GM19023 (cell line): ENCODE data around the gene ABCA1.
"Not testable (repeated sequence)": the region's sequence is repeated elsewhere in the genome, so short reads cannot be mapped to it uniquely, and the experiment has no call there.

Experiments used
- ATAC-seq: cut with Tn5 transposase; IDR thresholded peaks from one replicate; pipeline ENCODE4 v1.9.1; 2021; ENCODE audit warnings: mild to moderate bottlenecking, moderate library complexity; ENCODE audit not compliant: unreplicated experiment

ABCA1 gene, protein sequence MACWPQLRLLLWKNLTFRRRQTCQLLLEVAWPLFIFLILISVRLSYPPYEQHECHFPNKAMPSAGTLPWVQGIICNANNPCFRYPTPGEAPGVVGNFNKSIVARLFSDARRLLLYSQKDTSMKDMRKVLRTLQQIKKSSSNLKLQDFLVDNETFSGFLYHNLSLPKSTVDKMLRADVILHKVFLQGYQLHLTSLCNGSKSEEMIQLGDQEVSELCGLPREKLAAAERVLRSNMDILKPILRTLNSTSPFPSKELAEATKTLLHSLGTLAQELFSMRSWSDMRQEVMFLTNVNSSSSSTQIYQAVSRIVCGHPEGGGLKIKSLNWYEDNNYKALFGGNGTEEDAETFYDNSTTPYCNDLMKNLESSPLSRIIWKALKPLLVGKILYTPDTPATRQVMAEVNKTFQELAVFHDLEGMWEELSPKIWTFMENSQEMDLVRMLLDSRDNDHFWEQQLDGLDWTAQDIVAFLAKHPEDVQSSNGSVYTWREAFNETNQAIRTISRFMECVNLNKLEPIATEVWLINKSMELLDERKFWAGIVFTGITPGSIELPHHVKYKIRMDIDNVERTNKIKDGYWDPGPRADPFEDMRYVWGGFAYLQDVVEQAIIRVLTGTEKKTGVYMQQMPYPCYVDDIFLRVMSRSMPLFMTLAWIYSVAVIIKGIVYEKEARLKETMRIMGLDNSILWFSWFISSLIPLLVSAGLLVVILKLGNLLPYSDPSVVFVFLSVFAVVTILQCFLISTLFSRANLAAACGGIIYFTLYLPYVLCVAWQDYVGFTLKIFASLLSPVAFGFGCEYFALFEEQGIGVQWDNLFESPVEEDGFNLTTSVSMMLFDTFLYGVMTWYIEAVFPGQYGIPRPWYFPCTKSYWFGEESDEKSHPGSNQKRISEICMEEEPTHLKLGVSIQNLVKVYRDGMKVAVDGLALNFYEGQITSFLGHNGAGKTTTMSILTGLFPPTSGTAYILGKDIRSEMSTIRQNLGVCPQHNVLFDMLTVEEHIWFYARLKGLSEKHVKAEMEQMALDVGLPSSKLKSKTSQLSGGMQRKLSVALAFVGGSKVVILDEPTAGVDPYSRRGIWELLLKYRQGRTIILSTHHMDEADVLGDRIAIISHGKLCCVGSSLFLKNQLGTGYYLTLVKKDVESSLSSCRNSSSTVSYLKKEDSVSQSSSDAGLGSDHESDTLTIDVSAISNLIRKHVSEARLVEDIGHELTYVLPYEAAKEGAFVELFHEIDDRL (N-terminal part only)

DNA sequence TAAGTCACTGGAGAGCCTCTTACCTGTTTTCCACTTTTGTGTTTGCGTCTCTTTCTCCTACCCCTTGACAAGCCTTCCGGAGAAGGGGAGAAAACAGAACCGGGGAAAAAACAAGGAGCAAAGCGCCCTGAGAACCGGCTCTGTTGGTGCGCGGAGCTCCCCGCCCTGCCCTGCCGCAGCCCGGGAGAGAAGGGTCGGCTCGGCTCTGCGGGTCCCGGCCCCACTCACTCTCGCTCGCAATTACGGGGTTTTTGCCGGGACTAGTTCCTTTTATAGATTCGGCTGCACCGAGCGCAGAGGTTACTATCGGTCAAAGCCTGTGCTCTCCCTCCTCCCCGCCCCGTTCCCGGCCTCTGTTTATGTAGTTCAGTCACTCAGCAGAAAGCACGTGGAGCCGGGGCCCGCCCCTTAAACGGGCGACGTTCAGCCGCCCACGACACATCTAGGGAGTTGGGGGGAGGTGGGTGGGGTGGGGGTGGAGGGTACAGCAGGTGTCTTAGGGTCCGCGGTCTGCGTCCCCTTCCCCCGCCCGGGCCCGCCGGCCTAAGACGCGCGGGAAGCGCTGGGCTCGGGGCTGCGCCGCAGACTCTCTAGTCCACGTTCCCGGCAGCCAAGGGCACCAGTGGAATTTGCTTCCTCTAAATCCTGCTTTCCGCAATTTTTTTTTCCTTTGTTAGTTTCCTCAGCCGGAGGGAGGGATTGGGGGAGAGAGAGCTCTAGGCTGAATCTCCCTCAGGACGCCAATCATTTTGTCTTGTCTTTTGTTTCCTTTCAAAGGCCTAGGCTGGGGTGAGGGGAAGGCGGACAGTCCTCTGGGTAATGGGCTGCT, at the start of gene ABCA1:
Gene ABCA1 (minus strand): TSS at position 244 of the 829 bp plus-strand sequence. CDS start 24,476 bp downstream, outside the sequence.
- peak; percentile 37 for ATAC-seq

- ATAC-seq: no peak
Measured at GRCh38 chr9:104977580-104977979, 49.6 kb upstream of the ABCA1 start.

GRCh38 chr9:104977168-104977567, 49.2 kb upstream of the ABCA1 start:
- no peak for ATAC-seq

GRCh38 chr9:104975966-104976595, 48.1 kb upstream of the ABCA1 start:
- not testable (repeated sequence) for ATAC-seq

DNA sequence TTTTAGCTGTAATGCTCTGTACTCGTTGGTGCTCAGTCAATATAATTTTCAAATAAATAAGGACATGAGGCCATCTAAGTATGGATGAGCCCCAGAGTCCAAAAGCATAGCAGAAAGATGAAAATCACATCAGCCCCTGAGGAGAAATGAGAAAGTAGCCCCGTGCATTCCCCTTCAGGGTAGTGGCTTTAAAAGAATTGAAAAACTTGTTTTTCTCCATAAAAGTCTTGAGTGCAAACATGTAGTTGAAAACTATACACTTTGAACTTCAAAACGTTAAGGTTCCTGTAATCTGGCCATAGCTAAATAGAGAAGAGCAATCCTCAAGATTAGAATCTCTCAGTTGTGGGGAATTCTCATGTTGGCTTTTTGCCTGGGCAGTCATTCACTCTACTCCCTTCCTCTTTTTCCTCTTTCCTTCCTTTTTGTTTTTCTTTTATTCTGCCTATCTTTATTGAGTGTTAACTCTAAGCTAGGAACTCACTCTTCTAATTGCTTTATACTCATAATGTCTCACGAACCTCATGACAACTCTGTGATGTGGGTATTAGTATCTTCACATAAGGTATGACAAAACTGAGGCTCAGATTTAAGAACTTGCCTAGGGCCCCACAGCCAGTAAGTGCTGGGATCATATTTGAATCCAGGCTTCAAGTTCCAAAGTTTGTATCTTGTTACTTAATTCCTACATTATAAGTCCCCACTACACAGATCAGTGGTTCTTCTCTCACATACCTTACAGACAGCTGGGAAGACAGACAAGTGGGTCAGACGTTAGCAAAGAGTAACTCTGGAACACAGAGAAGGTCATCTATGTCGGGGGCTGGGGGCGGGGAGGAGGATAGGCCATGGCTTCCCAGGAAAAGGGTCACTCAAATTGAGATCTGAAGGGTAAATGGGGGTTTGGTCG, 46.4 kb upstream of the ABCA1 start:
- ATAC-seq: no peak

GRCh38 chr9:104972242-104972866, 44.4 kb upstream of the ABCA1 start:
- ATAC-seq: no peak

DNA sequence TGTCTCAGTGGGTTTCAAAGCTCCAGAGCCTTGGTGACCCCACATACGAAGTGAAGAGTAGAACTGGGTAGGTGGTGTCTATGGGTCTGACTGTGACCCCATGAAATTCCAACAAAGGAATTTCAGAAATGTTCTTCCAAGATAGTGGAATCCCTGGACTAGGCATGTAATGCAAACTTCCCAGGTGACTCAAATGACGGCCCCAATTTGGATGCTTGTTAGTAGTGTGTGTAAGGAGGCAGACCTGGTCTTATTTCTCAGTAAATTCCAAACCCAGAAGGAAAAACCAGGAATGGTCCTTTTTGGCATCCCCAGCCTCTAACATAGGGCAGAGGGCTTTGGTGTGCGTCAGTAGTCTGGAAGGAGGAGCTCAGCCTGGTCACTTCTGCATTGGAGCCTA, 43.6 kb upstream of the ABCA1 start:
- ATAC-seq: no peak

- ATAC-seq: no peak
Measured at GRCh38 chr9:104970271-104970987, 42.5 kb upstream of the ABCA1 start.

DNA sequence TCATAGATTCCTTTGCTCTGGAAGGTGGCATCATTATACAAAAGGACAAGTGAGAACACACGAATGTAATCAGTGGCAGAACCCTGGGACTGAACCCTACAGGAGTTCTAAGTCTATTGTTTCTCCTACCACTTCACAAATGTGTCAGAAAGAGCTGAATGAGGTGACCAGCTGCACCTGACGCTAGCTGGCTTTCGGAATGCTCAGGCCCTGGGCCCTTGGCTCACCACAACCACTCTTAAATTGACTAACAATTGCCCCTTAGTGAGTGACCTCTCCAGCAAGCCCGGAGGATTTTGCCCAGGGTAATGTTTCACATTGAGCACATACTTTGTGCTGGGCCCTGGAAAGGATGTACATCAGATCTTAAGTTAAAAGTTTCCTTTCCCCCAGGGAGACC, 41.2 kb upstream of the ABCA1 start:
- no peak for ATAC-seq

DNA sequence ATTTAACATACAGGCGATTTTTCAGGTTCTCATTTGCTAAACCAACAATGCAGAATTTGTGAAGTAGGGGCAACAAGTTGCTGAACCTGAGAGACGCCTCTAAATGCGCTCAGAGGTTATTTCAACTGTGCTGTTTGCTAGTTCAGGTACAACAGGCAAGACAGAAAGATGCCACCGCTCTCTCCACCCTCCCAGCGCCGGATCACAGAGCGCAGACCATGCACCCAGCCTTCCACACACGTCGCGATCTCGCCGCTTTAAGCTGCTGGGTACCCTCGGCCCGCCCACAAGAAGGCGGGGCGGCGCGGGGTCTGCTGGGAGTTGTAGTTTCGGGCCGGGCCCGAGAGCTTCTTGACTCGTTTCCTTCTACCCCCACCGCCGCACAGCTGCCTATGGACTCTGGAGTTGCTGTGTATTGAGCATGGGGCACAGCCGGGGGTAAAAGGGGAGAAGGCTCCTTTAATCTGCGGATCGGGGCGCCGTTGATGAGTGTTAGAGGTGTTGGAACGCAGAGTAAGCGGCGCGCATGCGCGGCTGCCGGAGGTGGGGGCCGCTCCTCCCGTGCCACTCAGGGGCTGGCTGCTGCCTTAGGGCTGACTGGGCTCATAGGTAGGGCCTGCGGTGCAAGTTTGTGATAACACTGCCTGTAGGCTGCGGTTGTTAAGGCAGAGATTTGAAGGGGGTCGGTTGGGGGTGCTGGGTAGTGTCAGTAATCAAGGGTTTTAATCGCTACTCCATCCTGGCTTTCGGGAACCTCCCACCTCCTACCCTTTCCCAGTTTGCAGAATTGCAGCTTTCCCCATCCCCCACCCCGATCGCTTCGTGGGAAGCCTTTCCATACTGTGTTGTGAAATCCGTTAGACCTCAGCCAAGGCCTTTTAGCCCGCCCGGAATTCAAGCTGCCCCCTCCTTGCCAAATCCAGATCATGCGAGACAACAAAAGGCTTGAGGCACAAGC, 40.3 kb upstream of the ABCA1 start:
- peak; percentile 99 for ATAC-seq

DNA sequence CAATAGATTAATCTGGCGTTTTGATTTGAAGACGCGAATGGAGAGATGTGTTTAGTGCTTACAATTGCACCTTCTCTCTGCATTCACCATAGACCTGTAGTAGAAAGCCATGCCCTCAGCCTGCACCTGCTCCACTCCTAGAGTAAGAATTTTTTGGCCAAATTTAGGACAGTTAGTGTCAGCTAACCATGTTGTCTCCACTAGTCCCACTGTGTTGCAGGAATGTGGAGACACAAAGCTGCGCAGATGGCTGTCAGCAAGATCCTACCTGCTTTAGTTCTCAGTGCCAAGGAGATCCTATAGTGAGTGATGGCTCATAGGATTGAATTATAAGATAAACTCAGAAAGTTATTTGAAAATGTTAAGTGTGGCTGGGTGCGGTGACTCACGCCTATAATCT, 35.1 kb upstream of the ABCA1 start:
- ATAC-seq: no peak

DNA sequence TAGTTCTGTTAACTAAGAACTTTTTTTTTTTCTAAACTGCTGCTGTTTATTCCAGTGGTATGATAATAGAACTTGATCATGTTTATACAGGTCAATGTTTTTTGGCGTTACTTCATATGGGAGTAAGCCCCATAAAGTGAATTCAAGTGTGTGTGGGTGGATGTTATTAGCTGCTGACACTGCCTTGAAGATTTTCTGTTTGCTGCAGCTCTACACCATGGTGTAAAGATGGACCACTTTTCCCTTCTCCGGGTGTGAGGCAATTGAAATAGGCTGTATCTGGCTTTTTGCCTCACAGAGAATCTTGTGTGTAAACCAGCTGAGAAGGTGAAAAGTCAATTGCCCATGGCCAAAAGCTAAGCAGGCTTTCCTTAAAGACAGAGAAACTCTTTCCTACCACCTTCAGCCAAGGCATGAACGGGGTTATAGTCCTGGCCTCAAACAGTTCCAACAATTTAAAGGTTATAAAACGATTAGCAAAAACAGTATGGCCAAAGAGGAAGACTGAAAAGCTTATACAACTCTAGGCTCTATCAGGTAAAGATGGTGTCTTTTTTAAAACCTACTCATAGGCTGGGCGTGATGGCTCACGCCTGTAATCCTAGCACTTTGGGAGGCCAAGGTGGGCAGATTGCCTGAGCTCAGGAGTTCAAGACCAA, 33.9 kb upstream of the ABCA1 start:
- no peak for ATAC-seq

GRCh38 chr9:104961238-104961637, 33.3 kb upstream of the ABCA1 start:
- peak; percentile 69 for ATAC-seq

GRCh38 chr9:104960662-104961061, 32.7 kb upstream of the ABCA1 start:
- no peak for ATAC-seq

DNA sequence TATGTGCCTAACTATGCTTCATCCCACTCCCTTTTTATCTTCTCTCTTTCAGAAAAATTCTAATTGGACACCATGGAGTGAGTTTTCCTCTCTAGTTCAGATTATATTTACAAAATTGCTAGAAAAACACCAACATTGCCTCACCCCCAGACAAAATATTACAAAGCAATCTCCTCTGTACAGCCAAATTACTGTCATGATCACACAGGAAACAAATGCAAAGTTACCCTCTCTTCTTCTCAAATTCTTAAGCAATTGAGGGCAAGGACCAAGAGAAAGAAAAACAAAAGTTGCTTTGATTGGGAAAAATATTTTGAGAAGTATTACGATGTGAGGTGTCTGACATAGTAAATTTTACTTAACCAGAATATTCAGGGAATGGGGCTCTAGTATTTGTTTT, 30.8 kb upstream of the ABCA1 start:
- ATAC-seq: no peak

- ATAC-seq: not testable (repeated sequence)
Measured at GRCh38 chr9:104958006-104958405, 30.1 kb upstream of the ABCA1 start.
